K562 (cell line): ENCODE measurements around the gene GZMA. TPM values are rescaled to one million over a fixed set of nuclear protein-coding genes. Genes with fewer than 3 reads are reported as not detected.

Source experiments
- ATAC-seq: fragments of 200-7000 bp; cut with Tn5 transposase; 3 replicates; pipeline ENCODE4 v1.9.1; 2020; ENCODE audit warnings: moderate library complexity
- BruUV-seq: library from RNA; stranded (reverse); fragments of 400-500 nt; replicated peaks from 2 replicates; lab custom pipeline; 2021; lab: Mats Ljungman, UMichigan
- CTCF ChIA-PET: fragments of 300-600 bp; formaldehyde crosslinking; extraction: SDS; loops from one replicate; lab custom pipeline; 2021; ENCODE audit warnings: low intra/inter-chr PET ratio; lab: Yijun Ruan, JAX
- POLR2A ChIA-PET: fragments of 300-600, 350-650 bp; sonication (Branson Sonifier 250); formaldehyde crosslinking; extraction: SDS; loops from one replicate; lab custom pipeline; 2021; ENCODE audit warnings: antibody characterized with exemption, inconsistent platforms; lab: Yijun Ruan, JAX
- DNase-seq, 4 experiments: peaks; one replicate each; pipeline versions ENCODE4 v3.0.0 to v3.0.0-alpha.2; 2011 to 2018; ENCODE audit warnings: low spot score in 3 of 4, mixed read lengths in 3 of 4; ENCODE audit errors: extremely low read depth in 1 of 4
- FAIRE-seq: peaks from 2 replicates; lab custom pipeline; 2011; peaks lifted over from hg19 to GRCh38; lab: Jason Lieb, UNC
- H2AFZ ChIP-seq: 2 replicates; pipeline ENCODE4 v1.6.0; 2011; ENCODE audit warnings: low read depth, low read length, control low read depth, inconsistent platforms
- H3K27ac ChIP-seq: fragments of 200-600 bp; 3 replicates; pipeline ENCODE4 v1.8.0; 2011; ENCODE audit warnings: low read depth, mild to moderate bottlenecking, control low read depth, inconsistent platforms, low read length, moderate library complexity, mixed read lengths; ENCODE audit errors: extremely low read depth
- H3K27me3 ChIP-seq, 2 experiments: fragments of 300-600 bp in 1 of 2; 2 replicates in 1 of 2; 3 replicates in 1 of 2; pipeline versions ENCODE4 v1.6.0 to v1.8.0; 2011; ENCODE audit warnings: inconsistent platforms in 2 of 2, low read length in 2 of 2, mild to moderate bottlenecking in 1 of 2, mixed read lengths in 1 of 2, moderate library complexity in 1 of 2; ENCODE audit not compliant: control insufficient read depth in 2 of 2, insufficient read depth in 2 of 2
- H3K36me3 ChIP-seq: fragments of 300-600 bp; 3 replicates; pipeline ENCODE4 v1.8.0; 2011; ENCODE audit warnings: mild to moderate bottlenecking, low read length, inconsistent platforms; ENCODE audit not compliant: control insufficient read depth, insufficient read depth
- H3K4me1 ChIP-seq, 2 experiments: fragments of 200-600 bp in 1 of 2; replicated peaks in 1 of 2; 2 replicates in 1 of 2; 3 replicates in 1 of 2; pipeline versions ENCODE4 v1.5.1 to v1.8.0; 2011; ENCODE audit warnings: inconsistent platforms in 2 of 2, low read length in 2 of 2, mild to moderate bottlenecking in 1 of 2, mixed read lengths in 1 of 2, moderate library complexity in 1 of 2; ENCODE audit not compliant: control insufficient read depth in 2 of 2, insufficient read depth in 2 of 2
- H3K4me2 ChIP-seq: 2 replicates; pipeline ENCODE4 v1.6.1; 2011; ENCODE audit warnings: low read length, control low read depth, inconsistent platforms, mixed read lengths; ENCODE audit not compliant: insufficient read depth
- H3K4me3 ChIP-seq: fragments of 200-600 bp; sonication (generic), shearing (Covaris generic); 2 replicates; pipeline ENCODE4 v1.5.1; 2016; ENCODE audit warnings: control low read depth, inconsistent platforms
- H3K79me2 ChIP-seq: fragments of 200-600 bp; 3 replicates; pipeline ENCODE4 v1.8.0; 2011; ENCODE audit warnings: low read length, inconsistent platforms; ENCODE audit not compliant: control insufficient read depth, insufficient read depth
- H3K9ac ChIP-seq, 2 experiments: 2 replicates each; pipeline versions ENCODE4 v1.6.0 to v1.6.1; 2011; ENCODE audit warnings: low read depth in 2 of 2, low read length in 2 of 2, control low read depth in 1 of 2, inconsistent platforms in 1 of 2, mild to moderate bottlenecking in 1 of 2, mixed read lengths in 1 of 2; ENCODE audit not compliant: insufficient read depth in 1 of 2
- H3K9me1 ChIP-seq: one replicate; pipeline ENCODE4 v1.6.0; 2011; ENCODE audit warnings: inconsistent platforms, mild to moderate bottlenecking, low read length, moderate library complexity; ENCODE audit not compliant: control insufficient read depth, insufficient read depth
- H3K9me3 ChIP-seq: replicated peaks from 2 replicates; pipeline ENCODE4 v1.5.1; 2011; ENCODE audit warnings: low read depth, low read length, inconsistent platforms; ENCODE audit not compliant: control insufficient read depth, insufficient read depth
- H4K20me1 ChIP-seq: replicated peaks from 2 replicates; pipeline ENCODE4 v1.6.1; 2011; ENCODE audit warnings: low read length, inconsistent platforms, mixed read lengths; ENCODE audit not compliant: control insufficient read depth, insufficient read depth
- HNRNPH1 ChIP-seq: fragments of 200-400 bp; formaldehyde crosslinking; optimal IDR thresholded peaks from 2 replicates; pipeline ENCODE3; 2017; ENCODE audit warnings: low read depth, mild to moderate bottlenecking, low read length, moderate library complexity
- WGBS: fragments of 100-300 bp; shearing (Covaris generic); methylation state at CpG from one replicate; pipeline ENCODE4 v1.1.6; 2016; ENCODE audit warnings: low coverage, mixed read lengths; ENCODE audit not compliant: insufficient coverage; ENCODE audit errors: missing lambda C conversion rate; 5-methylcytosine and 5-hydroxymethylcytosine counted together
- in situ Hi-C: fragments of 300-500 bp; cut with MboI; formaldehyde crosslinking; loops from 4 replicates; pipeline ENCODE4 v1.15.0; 2018; ENCODE audit warnings: inconsistent platforms, mixed read lengths
- intact Hi-C: fragments of 100-400 bp; cut with micrococcal nuclease; formaldehyde crosslinking; loops from 2 replicates; pipeline ENCODE4 v1.14.2; 2022
- polyA plus RNA-seq, 8 experiments: library from polyadenylated mRNA; depleted of rRNA in 4 of 8; stranded (reverse) in 5 of 8; unstranded in 3 of 8; fragments of >200 nt; fragmentation: Nextera tagmentation in 2 of 8; fragmentation: Illumina TruSeq in 1 of 8; extraction: Ambion mirVana in 2 of 8; extraction: Trizol in 1 of 8; gene quantifications; 2 replicates each; pipeline versions ENCODE4 v1.2.1 to v1.2.3, GENCODE V29; 2011 to 2014; ENCODE audit warnings: inconsistent platforms in 1 of 8, missing spikeins in 1 of 8
- total RNA-seq, 7 experiments: library from RNA; depleted of rRNA in 6 of 7; stranded (reverse); fragments of >200 nt in 6 of 7; fragmentation: Illumina TruSeq in 2 of 7; extraction: Trizol in 2 of 7; gene quantifications; 2 replicates each; pipeline versions ENCODE4 v1.2.1 to v1.2.3, GENCODE V29; 2011 to 2021; ENCODE audit warnings: low replicate concordance in 1 of 7
- TF ChIP-seq, protein P1 (sequence below): fragments of 450-650 bp; IDR thresholded peaks from 2 replicates; pipeline ENCODE4 v1.6.1; 2016

Gene GZMA
- total and polyA plus RNA-seq, 9 of the 15 experiments (the other 6 are each of a cell fraction or from before 2014, with no cell fraction given): not detected

DNA sequence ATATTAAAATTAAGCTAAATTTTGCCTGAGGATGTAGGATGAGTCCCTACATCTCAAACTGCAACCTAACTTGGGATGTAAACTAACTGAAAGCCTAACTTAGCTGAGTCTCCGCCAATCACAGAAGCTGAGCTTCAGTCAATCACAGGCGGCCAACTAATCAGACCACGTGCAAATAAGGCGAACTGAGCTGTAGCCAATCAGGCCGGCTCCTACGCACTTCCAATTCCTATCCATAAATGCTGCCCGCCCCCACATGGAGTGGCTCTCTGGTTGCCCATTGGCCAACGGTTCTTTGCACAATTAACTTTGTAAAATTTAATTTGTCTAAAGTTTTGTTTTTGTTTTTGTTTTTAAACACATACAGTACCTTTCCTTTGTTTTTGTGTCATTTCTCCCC lies 43.6 kb downstream of the GZMA start:
- Histone ChIP-seq H3K27ac (no peak overlapping the region), H3K9me3 (no peaks in the 10 kb centered on the region), H4K20me1 (no peaks in the 10 kb centered on the region), H3K4me2 (no peak overlapping the region), H3K27me3 (peaks cover 3 to 17% of the 10 kb centered on the region in 2 experiments; a peak in 3 of 5 replicates), H3K79me2 (no peaks in the 10 kb centered on the region), H2AFZ (no peak overlapping the region), H3K36me3 (no peaks in the 10 kb centered on the region), H3K4me3 (no peak overlapping the region), H3K4me1 (no peaks in the 10 kb centered on the region), H3K9ac (no peak overlapping the region), H3K9me1 (no peaks in the 10 kb centered on the region)
- ATAC-seq: no peak
- WGBS: 27% methylated on average over 8 of the region's 8 CpGs
- intact Hi-C loops: loop anchor here (1.0 to 2.0 kb wide), 2 partner anchors 202 to 239 kb away; no protein-coding TSS in a partner anchor
- no TSS peak for BruUV-seq
- ChIA-PET CTCF (interaction anchor here (1.3 to 1.9 kb wide), 3 partner anchors 201 to 240 kb away, joined by 7 to 13 read pairs (median 7); no protein-coding TSS in a partner anchor), POLR2A (interaction anchor here (0.5 kb wide), 1 partner anchor 477 kb away, joined by 3 read pairs; no protein-coding TSS in a partner anchor)
- in situ Hi-C loops: no loop called here
- no peak for FAIRE-seq
- no peak for TF ChIP-seq HNRNPH1
- TF ChIP-seq, protein P1, sequence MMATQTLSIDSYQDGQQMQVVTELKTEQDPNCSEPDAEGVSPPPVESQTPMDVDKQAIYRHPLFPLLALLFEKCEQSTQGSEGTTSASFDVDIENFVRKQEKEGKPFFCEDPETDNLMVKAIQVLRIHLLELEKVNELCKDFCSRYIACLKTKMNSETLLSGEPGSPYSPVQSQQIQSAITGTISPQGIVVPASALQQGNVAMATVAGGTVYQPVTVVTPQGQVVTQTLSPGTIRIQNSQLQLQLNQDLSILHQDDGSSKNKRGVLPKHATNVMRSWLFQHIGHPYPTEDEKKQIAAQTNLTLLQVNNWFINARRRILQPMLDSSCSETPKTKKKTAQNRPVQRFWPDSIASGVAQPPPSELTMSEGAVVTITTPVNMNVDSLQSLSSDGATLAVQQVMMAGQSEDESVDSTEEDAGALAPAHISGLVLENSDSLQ: peak; percentile 43
- DNase-seq: peak in 2 of 4 experiments; percentile 16 to 18
